Mesothelial cell of epicardium (in vitro differentiated cells): ENCODE data around the gene TFF3. TPM values are rescaled to one million over a fixed set of nuclear protein-coding genes. Genes with fewer than 3 reads are reported as not detected.

ENCODE experiments used
- DNase-seq, 2 experiments: peaks; one replicate each; pipeline ENCODE4 v3.0.0; 2021; ENCODE audit warnings: low spot score in 2 of 2; ENCODE audit not compliant: unreplicated experiment in 2 of 2
- H3K27ac Mint-ChIP-seq: 2 replicates; pipeline ENCODE4 v1.8.0; 2021; ENCODE audit warnings: mixed read lengths
- H3K27me3 Mint-ChIP-seq: 2 replicates; pipeline ENCODE4 v1.8.0; 2021; ENCODE audit warnings: low read depth, mixed read lengths
- H3K36me3 Mint-ChIP-seq: 2 replicates; pipeline ENCODE4 v1.8.0; 2021; ENCODE audit warnings: mixed read lengths
- H3K4me1 Mint-ChIP-seq: 2 replicates; pipeline ENCODE4 v1.8.0; 2021; ENCODE audit warnings: mixed read lengths
- H3K4me3 Mint-ChIP-seq: 2 replicates; pipeline ENCODE4 v1.8.0; 2021; ENCODE audit warnings: mild to moderate bottlenecking, moderate library complexity, mixed read lengths
- H3K9me3 Mint-ChIP-seq: 2 replicates; pipeline ENCODE4 v1.8.0; 2021; ENCODE audit warnings: mixed read lengths
- CTCF ChIP-seq: fragments of 200-600 bp; sonication (generic); IDR thresholded peaks from one replicate; pipeline ENCODE4 v1.5.0; 2021; ENCODE audit warnings: antibody characterized with exemption; ENCODE audit not compliant: unreplicated experiment
- total RNA-seq: library from RNA; stranded (reverse); gene quantifications from 3 replicates; pipeline ENCODE4 v1.2.1, GENCODE V29; 2021

The TFF3 gene
- total RNA-seq, 1 donor from 2014 or later = not detected

- Mint-ChIP-seq H3K4me1 (no peaks in the 10 kb centered on the region), H3K9me3 (no peaks in the 10 kb centered on the region), H3K36me3 (no peaks in the 10 kb centered on the region), H3K4me3 (no peak overlapping the region), H3K27ac (no peak overlapping the region), H3K27me3 (peaks cover 48% of the 10 kb centered on the region)
- DNase-seq = peak in 1 of 2 experiments; percentile 35
- no peak for TF ChIP-seq CTCF
Observed at GRCh38 chr21:42313501-42313969, 1.7 kb downstream of the TFF3 start.

- H3K27me3 Mint-ChIP-seq = peaks cover 52% of the 10 kb centered on the region
- H3K9me3 Mint-ChIP-seq = no peaks in the 10 kb centered on the region
- H3K36me3 Mint-ChIP-seq = no peaks in the 10 kb centered on the region
- DNase-seq = peak in 1 of 2 experiments; percentile 33
- TF ChIP-seq CTCF = no peak
- H3K27ac Mint-ChIP-seq = no peak overlapping the region
- H3K4me1 Mint-ChIP-seq = no peaks in the 10 kb centered on the region
- no peak overlapping the region for H3K4me3 Mint-ChIP-seq
Observed at GRCh38 chr21:42312626-42313104, 2.5 kb downstream of the TFF3 start.

GRCh38 chr21:42311816-42312625 is 3.2 kb downstream of the TFF3 start:
- peaks cover 55% of the 10 kb centered on the region for H3K27me3 Mint-ChIP-seq
- H3K27ac Mint-ChIP-seq = no peak overlapping the region

GRCh38 chr21:42311160-42311559 is 4.0 kb downstream of the TFF3 start:
- Mint-ChIP-seq H3K9me3 (no peaks in the 10 kb centered on the region), H3K36me3 (no peaks in the 10 kb centered on the region), H3K27me3 (peaks cover 55% of the 10 kb centered on the region), H3K4me1 (no peaks in the 10 kb centered on the region), H3K4me3 (no peak overlapping the region), H3K27ac (no peak overlapping the region)
- no peak for TF ChIP-seq CTCF
- no peak for DNase-seq

More at GRCh38 chr21:42311816-42312625, 3.2 kb downstream of the TFF3 start:
- peak in 1 of 2 experiments; percentile 32 for DNase-seq
- TF ChIP-seq CTCF = no peak
- Mint-ChIP-seq H3K36me3 (no peaks in the 10 kb centered on the region), H3K4me3 (no peak overlapping the region), H3K4me1 (no peaks in the 10 kb centered on the region), H3K9me3 (no peaks in the 10 kb centered on the region)

- Mint-ChIP-seq H3K27me3 (peaks cover 60% of the 10 kb centered on the region), H3K9me3 (no peaks in the 10 kb centered on the region), H3K27ac (no peak overlapping the region), H3K36me3 (no peaks in the 10 kb centered on the region), H3K4me1 (no peaks in the 10 kb centered on the region), H3K4me3 (no peak overlapping the region)
- DNase-seq = no peak
- TF ChIP-seq CTCF = no peak
Observed at GRCh38 chr21:42310411-42311001, 4.7 kb downstream of the TFF3 start.
